ENCODE measurements around the gene ANO7. TPM values are rescaled to one million over a fixed set of nuclear protein-coding genes. Genes with fewer than 3 reads are reported as not detected.
A peak's percentile ranks its signal among the peaks of the same experiment; 100 is the strongest.

Gene ANO7
- polyA plus RNA-seq, 1 of the 3 experiments (the other 2 are of a cell fraction) = 0.81 TPM

GRCh38 chr2:241149925-241150659 is 38.4 kb upstream of the ANO7 start, which contains the start of gene PPP1R7 (continued):
- peak; percentile 20; the same call in 1 of the 2 replicates for TF ChIP-seq PBX3 (IDR thresholded peaks at IDR 0.05)
- no peak for TF ChIP-seq EZH2phosphoT487 (IDR thresholded peaks at IDR 0.05; ENCODE audit: borderline replicate concordance, low read depth)
- no peak for TF ChIP-seq EP300 (IDR thresholded peaks at IDR 0.05; ENCODE audit: borderline replicate concordance in 1 of 2, low read depth in 1 of 2, low read length in 1 of 2)
- TF ChIP-seq, protein P1, sequence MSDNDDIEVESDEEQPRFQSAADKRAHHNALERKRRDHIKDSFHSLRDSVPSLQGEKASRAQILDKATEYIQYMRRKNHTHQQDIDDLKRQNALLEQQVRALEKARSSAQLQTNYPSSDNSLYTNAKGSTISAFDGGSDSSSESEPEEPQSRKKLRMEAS (IDR thresholded peaks at IDR 0.05; ENCODE audit: low read depth) = peak; percentile 57; the same call in 1 of the 2 replicates
- TF ChIP-seq YY1 (IDR thresholded peaks at IDR 0.05; ENCODE audit: low read depth) = peak; percentile 95
- TF ChIP-seq ZBTB33 (IDR thresholded peaks at IDR 0.05; ENCODE audit: borderline replicate concordance, low read depth) = no peak
- no peak for TF ChIP-seq REST (IDR thresholded peaks at IDR 0.05; ENCODE audit: low read depth, low read length)
- TF ChIP-seq FOXM1 (IDR thresholded peaks at IDR 0.05; ENCODE audit: low read depth) = no peak
- TF ChIP-seq, protein P2, sequence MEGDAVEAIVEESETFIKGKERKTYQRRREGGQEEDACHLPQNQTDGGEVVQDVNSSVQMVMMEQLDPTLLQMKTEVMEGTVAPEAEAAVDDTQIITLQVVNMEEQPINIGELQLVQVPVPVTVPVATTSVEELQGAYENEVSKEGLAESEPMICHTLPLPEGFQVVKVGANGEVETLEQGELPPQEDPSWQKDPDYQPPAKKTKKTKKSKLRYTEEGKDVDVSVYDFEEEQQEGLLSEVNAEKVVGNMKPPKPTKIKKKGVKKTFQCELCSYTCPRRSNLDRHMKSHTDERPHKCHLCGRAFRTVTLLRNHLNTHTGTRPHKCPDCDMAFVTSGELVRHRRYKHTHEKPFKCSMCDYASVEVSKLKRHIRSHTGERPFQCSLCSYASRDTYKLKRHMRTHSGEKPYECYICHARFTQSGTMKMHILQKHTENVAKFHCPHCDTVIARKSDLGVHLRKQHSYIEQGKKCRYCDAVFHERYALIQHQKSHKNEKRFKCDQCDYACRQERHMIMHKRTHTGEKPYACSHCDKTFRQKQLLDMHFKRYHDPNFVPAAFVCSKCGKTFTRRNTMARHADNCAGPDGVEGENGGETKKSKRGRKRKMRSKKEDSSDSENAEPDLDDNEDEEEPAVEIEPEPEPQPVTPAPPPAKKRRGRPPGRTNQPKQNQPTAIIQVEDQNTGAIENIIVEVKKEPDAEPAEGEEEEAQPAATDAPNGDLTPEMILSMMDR (IDR thresholded peaks at IDR 0.05) = no peak
- no peak for TF ChIP-seq SMC3 (IDR thresholded peaks at IDR 0.05; ENCODE audit: low read depth, low read length)
- TF ChIP-seq MEF2A (IDR thresholded peaks at IDR 0.05; ENCODE audit: borderline replicate concordance, low read depth) = no peak
- TF ChIP-seq RXRA (IDR thresholded peaks at IDR 0.05; ENCODE audit: borderline replicate concordance, low read depth) = no peak
- TF ChIP-seq CHD2 (IDR thresholded peaks at IDR 0.05; ENCODE audit: low read length, partially characterized antibody) = no peak
- no peak for TF ChIP-seq TEAD4 (IDR thresholded peaks at IDR 0.05; ENCODE audit: borderline replicate concordance, insufficient read depth)
- TF ChIP-seq NFIC (IDR thresholded peaks at IDR 0.05; ENCODE audit: borderline replicate concordance) = no peak
- TF ChIP-seq MXI1 (IDR thresholded peaks at IDR 0.05; ENCODE audit: low read depth, low read length) = peak; percentile 48
- peak; percentile 70 for TF ChIP-seq TAF1 (IDR thresholded peaks at IDR 0.05; ENCODE audit: borderline replicate concordance, low read depth, low read length)
- TF ChIP-seq, protein P3, sequence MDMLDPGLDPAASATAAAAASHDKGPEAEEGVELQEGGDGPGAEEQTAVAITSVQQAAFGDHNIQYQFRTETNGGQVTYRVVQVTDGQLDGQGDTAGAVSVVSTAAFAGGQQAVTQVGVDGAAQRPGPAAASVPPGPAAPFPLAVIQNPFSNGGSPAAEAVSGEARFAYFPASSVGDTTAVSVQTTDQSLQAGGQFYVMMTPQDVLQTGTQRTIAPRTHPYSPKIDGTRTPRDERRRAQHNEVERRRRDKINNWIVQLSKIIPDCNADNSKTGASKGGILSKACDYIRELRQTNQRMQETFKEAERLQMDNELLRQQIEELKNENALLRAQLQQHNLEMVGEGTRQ (IDR thresholded peaks at IDR 0.05; ENCODE audit: borderline replicate concordance, low read depth, low read length) = no peak

Data from SK-N-SH (cell line).